GM13976 (cell line): ENCODE results near the gene SELENOO.
"Not testable (repeated sequence)": the region's sequence is repeated elsewhere in the genome, so short reads cannot be mapped to it uniquely, and the experiment has no call there.

Source experiments
- DNase-seq: peaks from one replicate; pipeline ENCODE4 v3.0.0; 2012; ENCODE audit warnings: low spot score
- CTCF ChIP-seq: IDR thresholded peaks from 2 replicates; pipeline ENCODE4 v1.5.1; 2012; ENCODE audit warnings: borderline replicate concordance, mild to moderate bottlenecking; ENCODE audit not compliant: insufficient read depth; ENCODE audit errors: extremely low read depth, missing control alignments, control extremely low read depth
- in situ Hi-C: fragments of 300-500 bp; cut with MboI; formaldehyde crosslinking; loops from one replicate; pipeline ENCODE4 v1.12.0; 2022; ENCODE audit warnings: low sequenced_read_pairs, mixed read lengths, inconsistent platforms; ENCODE audit not compliant: unreplicated experiment

Gene SELENOO

DNA sequence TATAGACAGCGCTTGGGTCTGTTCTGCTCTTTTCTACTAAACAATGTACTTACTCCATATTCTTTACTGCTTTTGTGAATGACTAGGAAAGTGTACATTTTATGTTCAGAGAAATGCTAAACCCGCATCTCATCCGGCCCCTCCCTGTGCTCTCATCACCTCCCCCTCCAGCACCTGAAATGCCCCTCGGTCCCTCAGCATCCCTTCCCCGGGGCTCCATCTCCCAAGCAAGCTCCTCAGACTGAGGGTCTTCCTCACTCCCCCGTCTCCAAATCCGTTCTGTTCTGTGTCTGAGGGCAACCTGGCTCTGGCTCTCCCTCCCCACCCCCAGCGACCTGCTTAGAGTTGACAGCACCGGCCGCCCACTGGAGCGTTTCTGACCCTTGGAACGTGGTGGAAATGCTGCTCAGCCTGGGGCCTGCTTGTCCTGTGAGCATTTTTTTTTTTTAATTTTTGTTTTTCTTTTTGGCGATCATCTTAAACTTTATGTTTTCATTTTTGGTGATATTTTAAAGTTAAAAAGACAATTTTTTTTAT lies 1.4 kb downstream of the SELENOO start:
- no peak for TF ChIP-seq CTCF
- DNase-seq = no peak
- in situ Hi-C loops = loop anchor here (10.0 kb wide), 1 partner anchor 47 kb away; no protein-coding TSS in a partner anchor

GRCh38 chr22:50203288-50203687 lies 2.5 kb downstream of the SELENOO start:
- DNase-seq = no peak
- in situ Hi-C loops = loop anchor here (10.0 kb wide), 1 partner anchor 48 kb away; no protein-coding TSS in a partner anchor
- TF ChIP-seq CTCF = no peak

- no peak for TF ChIP-seq CTCF
- in situ Hi-C loops = loop anchor here (10.0 kb wide), 1 partner anchor 50 kb away; no protein-coding TSS in a partner anchor
- DNase-seq = no peak
Measured at GRCh38 chr22:50204571-50204970, 3.8 kb downstream of the SELENOO start.

DNA sequence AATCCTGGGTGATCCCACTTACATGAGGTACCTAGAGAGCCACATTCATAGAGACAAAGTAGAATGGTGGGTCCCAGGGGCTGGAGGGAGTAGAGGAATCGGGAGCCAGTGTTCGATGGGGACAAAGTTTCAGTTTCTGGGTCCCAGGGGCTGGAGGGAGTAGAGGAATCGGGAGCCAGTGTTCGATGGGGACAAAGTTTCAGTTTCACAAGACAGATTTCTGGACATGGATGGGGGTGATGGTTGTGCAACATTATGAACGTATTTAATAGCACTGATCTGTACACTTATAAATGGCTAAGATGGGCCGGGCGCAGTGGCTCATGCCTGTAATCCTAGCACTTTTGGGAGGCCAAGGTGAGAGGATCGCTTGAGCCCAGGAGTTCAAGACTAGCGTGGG lies 4.2 kb downstream of the SELENOO start:
- not testable (repeated sequence) for DNase-seq
- in situ Hi-C loops = loop anchor here (10.0 kb wide), 1 partner anchor 50 kb away; no protein-coding TSS in a partner anchor

GRCh38 chr22:50205781-50206569 lies 5.2 kb downstream of the SELENOO start:
- DNase-seq = no peak
- no peak for TF ChIP-seq CTCF
- in situ Hi-C loops = loop anchor here (10.0 kb wide), 1 partner anchor 51 kb away; no protein-coding TSS in a partner anchor

DNA sequence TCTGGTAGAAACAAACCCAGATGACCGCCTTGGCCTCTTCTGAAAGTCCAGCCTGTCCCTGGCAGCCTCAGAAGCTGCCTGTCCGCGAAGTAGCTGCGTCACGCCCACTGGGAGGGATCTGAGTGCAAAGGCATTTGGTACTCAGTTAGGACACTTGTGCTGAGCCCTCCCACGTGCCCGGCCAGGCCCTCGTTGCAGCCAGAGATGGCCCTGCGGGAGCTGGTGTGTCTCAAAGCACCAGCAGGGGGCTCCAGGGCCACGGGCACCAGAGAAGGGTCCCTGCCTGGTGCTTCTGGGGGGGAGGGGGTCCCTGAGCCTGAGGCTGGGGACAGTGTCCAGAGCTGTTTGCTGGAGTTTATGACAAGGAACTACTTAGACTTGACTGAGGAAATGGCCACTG lies 5.8 kb downstream of the SELENOO start:
- TF ChIP-seq CTCF = peak; percentile 24

More for the DNA sequence above, 5.8 kb downstream of the SELENOO start:
- in situ Hi-C loops = loop anchor here (10.0 kb wide), 1 partner anchor 52 kb away; no protein-coding TSS in a partner anchor
- no peak for DNase-seq
